HG03280 (cell line): Measurements from ENCODE around the gene BRF1.
"Not testable (repeated sequence)": the region's sequence is repeated elsewhere in the genome, so short reads cannot be mapped to it uniquely, and the experiment has no call there.

Experiments used
- ATAC-seq: cut with Tn5 transposase; IDR thresholded peaks from one replicate; pipeline ENCODE4 v1.9.1; 2021; ENCODE audit warnings: mild to moderate bottlenecking, moderate library complexity; ENCODE audit not compliant: unreplicated experiment

The BRF1 gene

GRCh38 chr14:105332350-105332874 is 31.6 kb upstream of the BRF1 start:
- no peak for ATAC-seq

- no peak for ATAC-seq
Measured at GRCh38 chr14:105331575-105332349, 31.0 kb upstream of the BRF1 start.

DNA sequence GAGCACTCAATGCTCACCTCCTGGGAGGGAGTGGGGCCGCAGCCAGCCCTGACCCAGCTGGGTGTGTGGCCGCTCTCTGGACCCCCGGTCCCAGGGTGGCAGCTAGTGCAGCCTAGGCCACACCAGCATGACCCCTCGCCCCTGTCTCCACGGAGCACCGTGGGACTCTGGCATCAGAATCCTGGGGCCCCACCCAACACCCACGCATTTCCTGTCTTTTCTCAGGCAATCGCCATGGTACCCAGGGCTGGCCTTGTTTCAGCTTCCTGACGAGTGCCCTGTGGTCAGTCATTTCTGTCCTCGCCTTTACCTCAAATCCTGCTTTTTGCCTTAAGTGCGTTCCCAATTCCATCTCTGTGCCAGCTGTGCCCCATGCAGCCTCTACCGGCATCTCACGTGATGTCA is 29.7 kb upstream of the BRF1 start:
- ATAC-seq, result no peak

DNA sequence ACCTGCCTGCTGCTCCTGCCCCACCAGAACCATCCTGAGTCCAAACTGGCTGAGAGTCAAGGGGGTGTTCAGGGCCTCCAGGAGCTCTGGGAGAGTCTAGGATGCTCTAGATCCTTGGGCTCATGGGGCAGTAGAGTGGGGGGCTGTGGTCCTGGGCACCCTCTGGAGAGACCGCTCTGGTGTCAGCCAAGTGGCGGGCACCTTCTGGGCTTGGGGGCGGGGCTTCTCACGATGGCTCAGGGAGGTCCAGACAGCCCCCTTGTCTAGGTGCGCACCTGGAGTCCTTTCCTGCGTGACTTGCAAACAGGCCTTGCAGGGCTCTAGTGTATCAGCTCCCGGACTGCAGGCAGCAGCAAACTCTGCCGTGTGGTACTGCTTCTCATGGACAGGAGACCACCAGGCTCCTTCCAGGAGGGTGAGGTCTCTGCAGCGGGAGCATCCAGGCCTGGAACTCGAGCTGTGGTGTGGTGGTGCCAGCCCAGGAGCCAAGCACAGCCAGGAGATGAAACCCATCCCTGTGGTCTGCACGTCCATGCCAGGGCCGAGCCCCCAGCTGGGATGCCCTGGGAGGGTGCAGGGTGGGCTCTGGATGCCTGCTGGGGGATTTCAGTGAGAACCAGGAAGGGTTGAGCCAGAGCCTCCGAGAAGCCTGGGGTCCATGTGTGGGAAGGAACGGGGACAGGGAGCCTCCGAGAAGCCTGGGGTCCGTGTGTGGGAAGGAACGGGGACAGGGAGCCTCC is 28.8 kb upstream of the BRF1 start:
- no peak for ATAC-seq

DNA sequence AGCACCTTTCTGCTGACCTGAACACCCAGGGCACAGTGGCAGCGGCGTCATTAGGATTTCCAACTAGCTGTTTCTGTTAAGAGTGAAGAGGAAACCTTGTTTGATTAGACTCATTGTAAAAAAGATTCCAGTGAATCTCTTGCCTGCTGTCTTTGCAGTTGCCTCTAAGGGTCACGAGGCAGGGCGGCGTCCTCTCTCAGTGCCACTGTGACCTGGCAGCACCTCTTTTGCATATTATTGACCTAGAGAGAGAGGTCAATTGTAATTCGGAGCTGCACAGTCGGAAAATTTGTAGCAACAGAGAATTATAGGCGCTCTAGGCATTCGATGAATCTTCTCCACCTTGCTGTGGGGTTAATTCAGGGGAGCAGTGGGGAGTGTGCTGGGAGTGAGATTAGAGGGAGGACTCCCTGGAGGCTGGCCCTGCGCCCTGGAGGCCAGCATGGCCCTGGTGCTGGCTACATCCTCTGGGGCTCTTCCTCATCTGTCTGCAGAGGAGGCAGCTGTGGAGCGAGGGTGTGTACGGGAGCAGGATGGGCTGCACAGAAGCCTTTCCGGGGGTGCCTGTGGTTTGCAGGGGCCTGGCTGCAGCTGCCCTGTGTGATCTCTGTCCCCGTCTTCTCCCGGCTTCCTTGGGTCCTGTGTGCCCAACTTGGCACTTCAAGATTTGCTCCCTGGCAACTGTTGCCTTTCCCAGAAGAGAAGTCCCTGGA is 28.0 kb upstream of the BRF1 start:
- ATAC-seq, result no peak

- ATAC-seq, result no peak
Measured at GRCh38 chr14:105328070-105328677, 27.4 kb upstream of the BRF1 start.

GRCh38 chr14:105327695-105328045 is 26.9 kb upstream of the BRF1 start:
- not testable (repeated sequence) for ATAC-seq

DNA sequence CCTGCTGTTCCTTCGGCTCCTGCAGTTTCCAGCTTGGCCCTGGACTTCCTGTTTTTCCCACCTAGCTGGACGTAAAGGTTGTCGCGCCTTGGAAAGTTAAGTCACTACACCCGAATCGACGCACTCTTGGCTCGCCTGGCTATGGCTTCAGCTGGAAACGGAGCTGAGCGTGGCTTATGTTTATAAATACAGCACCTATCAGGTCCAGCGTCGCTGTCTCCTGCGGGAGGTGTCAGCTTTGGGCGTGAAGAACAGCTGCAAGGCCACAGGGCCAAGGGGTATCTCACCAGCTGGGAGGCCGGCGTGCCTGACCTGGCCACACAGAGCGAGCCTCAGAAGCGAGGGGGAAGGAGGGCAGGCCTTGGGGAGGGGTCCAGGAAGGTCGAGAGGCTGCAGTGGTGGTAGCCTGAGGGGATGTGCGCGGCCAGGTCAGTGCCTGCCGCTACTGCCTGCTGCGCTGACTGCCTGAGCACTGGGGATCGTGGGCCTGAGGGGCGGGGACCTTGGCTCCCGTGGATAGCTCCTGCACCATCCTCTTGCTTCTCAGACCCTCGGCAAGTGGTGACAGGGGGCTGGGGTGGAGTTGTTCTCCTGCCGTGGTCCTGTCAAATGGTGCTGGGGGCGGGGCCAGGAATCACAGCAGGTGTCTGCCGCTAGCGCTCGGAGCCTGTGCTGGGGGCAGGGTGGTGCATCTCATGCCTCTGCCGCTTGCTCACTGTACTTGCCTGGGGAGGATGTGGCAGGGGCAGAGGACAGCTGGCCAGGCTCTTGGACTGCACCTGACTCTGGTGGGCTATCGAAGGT is 26.3 kb upstream of the BRF1 start:
- ATAC-seq, result no peak

DNA sequence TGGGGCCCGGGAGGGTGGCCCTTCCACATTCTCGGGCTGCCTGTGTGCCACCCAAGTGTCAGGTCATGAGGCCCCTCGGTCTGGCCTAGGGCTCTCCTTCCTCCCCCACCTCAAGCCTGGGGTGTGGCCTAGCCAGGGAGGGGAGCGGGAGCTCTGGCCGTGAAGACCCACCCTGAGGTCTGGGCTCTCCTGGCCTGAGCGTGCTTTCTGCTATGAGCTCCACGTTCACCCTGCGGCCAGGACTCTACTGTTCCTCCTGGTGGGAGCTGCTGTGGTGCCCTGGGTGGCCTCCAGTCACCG is 25.7 kb upstream of the BRF1 start:
- no peak for ATAC-seq

GRCh38 chr14:105325716-105326567 is 25.1 kb upstream of the BRF1 start:
- ATAC-seq, result no peak

DNA sequence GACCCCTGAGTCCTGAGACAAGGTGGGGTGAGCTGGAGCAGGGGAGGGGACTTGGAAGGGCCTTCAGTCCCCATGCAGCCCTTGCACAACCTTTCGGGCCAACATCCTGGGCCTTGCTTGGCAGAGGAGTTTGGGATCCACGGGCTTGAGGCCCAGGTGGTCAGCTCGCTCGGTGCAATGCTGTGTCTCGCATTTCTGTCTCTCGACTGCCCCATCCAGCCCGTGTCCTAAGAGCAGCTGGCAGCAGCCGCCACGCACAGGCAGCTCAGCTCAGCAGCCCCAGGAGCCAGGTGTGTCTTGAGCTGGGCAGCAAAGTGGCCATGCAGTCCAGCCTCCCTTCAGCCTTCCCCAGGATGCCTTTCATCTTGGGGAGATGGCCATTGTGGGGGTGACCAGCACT is 24.5 kb upstream of the BRF1 start:
- no peak for ATAC-seq

- no peak for ATAC-seq
Measured at GRCh38 chr14:105324871-105325270, 24.1 kb upstream of the BRF1 start.

- no peak for ATAC-seq
Measured at GRCh38 chr14:105324080-105324778, 23.4 kb upstream of the BRF1 start.

DNA sequence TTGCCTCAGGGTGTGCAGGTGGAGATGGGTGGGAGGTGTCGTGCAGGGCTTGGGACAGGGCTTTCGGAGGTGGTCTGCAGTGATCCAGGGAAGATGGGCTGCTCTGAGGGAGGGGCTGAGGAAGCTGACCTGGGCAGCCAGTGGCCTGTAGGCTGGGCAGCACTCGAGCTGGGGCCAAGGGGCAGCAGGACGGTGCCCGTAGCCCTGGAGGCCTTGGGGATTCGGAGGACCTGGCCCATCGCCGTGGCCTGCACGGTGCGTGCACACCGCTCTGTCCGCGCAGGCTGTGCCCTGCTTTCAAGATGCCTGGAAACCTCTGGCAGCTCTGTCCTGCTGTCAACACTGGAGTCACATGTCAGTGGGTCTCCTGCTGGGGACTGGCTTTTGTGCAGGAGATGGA is 22.9 kb upstream of the BRF1 start:
- no peak for ATAC-seq

- ATAC-seq, result no peak
Measured at GRCh38 chr14:105322791-105323556, 22.2 kb upstream of the BRF1 start.

DNA sequence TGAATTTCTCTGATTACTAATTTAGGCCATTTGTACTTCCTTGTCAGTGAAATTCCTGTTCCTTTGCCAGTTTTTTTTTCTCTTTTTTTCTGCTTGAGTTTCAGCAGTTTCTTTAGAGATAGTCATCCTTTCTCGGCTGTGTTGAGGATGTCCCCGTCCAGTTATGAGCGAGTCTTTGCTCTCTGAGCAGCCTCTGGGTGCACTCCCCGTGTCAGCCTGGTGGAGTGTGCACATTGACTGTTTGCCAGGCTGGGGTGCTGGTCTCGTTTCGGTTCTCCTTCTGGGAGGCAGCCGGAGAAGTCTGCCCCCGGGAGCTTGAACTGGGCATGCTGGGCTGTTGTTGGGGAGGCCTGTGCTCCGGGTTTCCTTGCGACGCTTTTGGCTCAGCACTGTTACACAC is 16.7 kb upstream of the BRF1 start:
- no peak for ATAC-seq

DNA sequence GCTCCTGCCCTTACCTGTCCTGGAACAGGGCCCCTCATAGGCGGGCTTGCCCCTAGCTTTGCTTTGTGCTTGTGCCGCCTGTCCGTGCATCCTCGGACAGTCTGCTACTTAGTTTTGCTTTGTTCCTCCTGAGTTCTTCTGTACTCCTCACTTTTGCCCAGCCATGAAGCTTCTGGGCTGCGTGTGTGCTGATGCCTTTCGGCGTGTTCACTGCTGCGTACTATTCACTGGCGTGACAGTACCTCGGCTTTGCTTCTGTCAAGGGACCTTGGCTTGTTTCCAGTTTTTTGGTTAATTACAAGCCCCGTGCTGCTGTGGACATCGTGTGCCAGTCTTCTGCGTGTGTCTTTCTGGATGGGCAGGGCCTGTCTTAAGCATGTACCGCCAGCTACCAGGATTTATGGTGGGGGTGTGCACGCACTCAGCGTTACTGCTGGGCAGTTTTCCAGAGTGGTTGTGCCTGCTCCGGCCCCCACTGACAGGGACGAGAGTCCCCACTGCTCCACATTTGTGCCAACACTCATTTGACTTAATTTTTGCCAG is 16.2 kb upstream of the BRF1 start:
- ATAC-seq, result no peak

- ATAC-seq, result no peak
Measured at GRCh38 chr14:105316577-105316941, 15.8 kb upstream of the BRF1 start.
